T-helper 2 cell (primary cell): ENCODE data around the gene THSD4.
"Not testable (repeated sequence)": the region's sequence is repeated elsewhere in the genome, so short reads cannot be mapped to it uniquely, and the experiment has no call there.

Source experiments
- DNase-seq, 5 experiments: peaks; one replicate each; pipeline versions ENCODE4 v3.0.0 to v3.0.0-alpha.2; 2012 to 2022

Gene THSD4

DNA sequence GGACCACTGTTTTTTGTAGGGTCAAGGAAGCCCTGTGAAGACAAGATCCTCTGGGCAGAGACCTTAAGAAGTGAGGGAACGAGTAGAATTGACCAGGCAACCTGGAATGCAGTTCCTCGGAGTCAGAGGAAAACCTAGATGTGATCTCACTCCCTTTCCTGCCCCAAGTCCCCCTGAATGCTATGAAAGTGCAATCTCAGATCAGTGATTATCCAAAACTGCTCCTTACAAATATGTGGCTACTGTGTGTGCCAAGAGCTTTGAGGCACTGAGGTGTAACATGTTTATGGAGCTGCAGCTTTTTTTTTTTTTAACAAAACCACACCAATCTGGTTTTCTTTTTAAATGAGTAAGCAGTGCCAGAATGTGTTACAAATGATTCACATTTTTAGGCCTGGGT is 35.8 kb downstream of the THSD4 start:
- DNase-seq: peak in 1 of 5 experiments; percentile 28

- DNase-seq: no peak
Observed at GRCh38 chr15:71152542-71152941, 37.3 kb downstream of the THSD4 start.

GRCh38 chr15:71153823-71154524 is 38.7 kb downstream of the THSD4 start:
- no peak for DNase-seq

DNA sequence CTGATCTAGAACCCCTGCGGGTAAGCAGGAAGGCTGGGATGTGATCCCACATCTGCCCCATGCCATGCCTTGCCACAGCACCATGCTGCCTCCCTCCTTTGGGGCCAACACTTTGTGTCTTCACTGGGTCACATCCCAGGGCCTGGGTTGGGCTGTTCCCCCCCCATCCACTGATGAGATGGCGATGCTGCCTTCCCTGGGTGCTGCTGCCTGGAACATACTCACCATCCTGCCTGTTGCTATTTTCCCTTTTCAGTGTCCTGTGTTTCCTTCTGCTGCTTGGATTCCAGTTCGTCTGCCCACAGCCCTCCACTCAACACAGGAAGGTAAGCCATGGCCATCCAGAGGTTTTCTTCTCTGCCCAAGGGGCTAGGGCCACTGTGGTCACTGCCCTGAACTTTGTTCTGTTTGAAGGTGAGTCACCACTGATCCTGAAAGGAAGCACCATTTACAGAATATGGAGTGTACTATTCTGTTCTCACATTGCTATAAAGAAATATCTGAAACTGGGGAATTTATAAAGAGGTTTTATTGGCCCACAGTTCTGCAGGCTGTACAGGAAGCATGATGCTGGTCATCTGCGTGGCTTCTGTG is 39.4 kb downstream of the THSD4 start:
- no peak for DNase-seq

DNA sequence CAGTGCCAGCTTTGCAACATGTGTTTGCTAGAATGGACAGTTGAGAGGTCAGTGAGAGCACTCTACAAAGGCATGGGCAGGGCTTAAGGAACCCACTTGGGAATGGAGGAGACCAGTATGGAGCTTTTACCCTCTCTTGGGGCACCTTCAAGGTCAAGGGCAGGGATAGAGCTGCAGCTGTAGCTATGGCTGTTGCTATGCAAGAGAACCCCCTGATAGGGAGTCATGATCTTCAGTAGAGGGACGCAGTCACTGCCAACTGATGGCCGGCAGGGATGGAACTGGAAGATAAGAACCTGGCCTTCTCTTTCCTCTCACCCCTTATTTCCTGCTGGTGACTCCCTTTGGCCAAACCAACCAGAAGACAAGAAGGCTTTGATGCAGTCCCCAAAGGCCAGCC is 40.3 kb downstream of the THSD4 start:
- no peak for DNase-seq

- no peak for DNase-seq
Observed at GRCh38 chr15:71160976-71161375, 45.7 kb downstream of the THSD4 start.

GRCh38 chr15:71162309-71162708 is 47.0 kb downstream of the THSD4 start:
- no peak for DNase-seq

DNA sequence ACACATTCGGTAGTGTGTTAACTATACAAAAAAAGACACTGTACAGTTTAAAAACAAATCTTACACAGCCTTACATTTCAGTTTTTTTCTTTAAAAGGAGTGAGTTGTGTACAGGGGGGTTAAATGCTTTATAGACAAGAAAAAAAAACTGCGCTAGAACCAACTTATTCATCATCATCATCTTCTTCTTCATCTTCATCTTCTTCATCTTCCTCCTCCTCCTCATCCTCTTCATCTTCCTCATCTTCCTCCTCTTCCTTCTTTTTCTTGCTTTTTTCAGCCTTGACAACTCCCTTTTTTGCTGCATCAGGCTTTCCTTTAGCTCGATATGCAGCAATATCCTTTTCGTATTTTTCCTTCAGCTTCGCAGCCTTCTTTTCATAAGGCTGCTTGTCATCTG is 49.3 kb downstream of the THSD4 start:
- DNase-seq: not testable (repeated sequence)

DNA sequence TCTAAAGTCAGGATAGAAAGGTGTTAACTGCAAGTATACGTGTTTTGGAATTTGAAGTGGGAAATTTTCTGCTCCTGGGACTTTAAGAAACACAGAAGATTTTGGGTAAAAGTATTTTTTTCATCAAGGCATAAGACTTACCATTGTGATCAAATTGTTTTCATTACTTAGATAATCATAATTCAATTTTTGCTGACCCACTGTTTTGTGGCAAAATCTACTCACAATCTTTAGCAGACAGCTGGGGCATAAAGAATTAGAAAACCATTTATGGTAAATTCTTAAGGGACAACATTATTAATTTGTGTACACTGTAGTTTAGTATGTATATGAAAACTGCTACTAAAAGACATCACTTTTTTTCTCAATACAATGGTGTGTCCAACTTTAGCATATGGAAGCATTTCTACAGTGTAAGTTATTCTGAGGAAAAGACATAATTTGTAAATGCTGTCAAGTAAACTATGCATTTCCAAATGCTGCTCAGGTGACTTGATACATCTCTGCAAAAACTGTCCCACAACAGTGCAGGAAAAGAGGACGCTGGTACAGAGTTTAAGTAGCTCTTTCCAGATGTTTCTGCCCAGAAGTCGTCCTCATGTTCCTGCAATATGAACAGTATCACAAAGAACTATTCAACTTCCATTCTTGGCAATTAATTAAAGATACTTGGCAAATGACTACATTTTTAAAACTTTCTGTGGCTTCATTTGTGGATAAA is 52.3 kb downstream of the THSD4 start:
- DNase-seq: no peak

GRCh38 chr15:71168166-71168834 is 53.0 kb downstream of the THSD4 start:
- no peak for DNase-seq

- no peak for DNase-seq
Observed at GRCh38 chr15:71170163-71170562, 54.9 kb downstream of the THSD4 start.

DNA sequence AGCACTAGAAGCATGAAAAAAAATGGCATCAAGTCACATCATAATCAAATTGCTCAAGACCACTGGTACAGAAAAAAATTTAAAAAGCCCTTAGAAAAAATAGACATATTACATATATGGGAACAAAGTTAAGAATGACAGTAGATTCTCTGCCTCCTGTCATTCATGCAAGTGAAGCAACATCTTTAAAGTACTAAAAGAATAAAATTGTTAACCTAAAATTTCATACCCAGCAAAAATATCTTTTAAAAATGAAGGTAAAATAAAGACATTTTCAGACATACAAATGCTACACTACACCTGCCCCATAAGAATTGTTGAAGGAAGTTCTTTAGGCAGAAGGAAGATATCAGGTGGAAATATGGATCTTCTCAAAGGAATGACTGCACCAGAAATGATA is 55.9 kb downstream of the THSD4 start:
- no peak for DNase-seq

DNA sequence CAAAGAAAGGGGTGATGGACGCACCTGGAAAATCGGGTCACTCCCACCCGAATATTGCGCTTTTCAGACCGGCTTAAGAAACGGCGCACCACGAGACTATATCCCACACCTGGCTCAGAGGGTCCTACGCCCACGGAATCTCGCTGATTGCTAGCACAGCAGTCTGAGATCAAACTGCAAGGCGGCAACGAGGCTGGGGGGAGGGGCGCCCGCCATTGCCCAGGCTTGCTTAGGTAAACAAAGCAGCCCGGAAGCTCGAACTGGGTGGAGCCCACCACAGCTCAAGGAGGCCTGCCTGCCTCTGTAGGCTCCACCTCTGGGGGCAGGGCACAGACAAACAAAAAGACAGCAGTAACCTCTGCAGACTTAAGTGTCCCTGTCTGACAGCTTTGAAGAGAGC is 59.1 kb downstream of the THSD4 start:
- DNase-seq: not testable (repeated sequence)

- no peak for DNase-seq
Observed at GRCh38 chr15:71180986-71181853, 65.9 kb downstream of the THSD4 start.

DNA sequence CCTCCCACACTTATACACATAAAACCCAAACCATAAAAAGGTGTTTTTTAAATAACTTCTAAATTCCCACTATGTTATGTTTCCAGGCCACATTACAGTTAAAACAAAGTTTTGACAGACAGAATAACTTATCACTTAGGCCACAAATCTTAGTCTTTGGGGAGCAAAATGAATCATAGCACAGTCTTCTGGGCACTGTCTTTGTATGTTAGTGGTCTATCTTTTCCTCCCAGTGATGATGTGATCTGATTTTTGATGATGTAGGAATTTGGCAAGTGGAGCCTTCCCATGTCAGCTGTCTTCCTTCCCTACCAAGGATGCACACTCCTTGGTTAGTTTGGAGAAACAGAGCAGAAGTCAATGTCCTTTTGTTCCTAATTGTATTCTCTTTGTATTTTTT is 67.3 kb downstream of the THSD4 start:
- DNase-seq: no peak

GRCh38 chr15:71183063-71183462 is 67.8 kb downstream of the THSD4 start:
- DNase-seq: no peak

DNA sequence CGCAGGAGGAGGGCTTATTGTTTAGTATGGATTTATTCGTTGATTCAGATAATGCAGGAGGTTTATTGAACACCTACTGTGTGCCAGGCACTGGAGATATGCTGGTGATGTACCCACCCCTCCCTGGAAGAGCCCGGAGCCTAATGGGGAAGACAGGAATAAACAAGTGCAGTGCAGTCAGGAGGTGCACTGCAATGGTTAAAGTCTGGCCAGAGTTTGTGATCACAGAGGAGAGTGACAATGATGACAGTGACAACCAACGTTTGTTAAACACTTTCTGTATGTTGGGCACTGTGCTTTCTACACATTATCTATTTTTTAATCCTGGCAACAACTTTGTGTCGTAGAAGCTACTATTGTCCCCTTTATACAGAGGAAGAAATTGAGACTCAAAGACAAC is 70.4 kb downstream of the THSD4 start:
- DNase-seq: no peak

DNA sequence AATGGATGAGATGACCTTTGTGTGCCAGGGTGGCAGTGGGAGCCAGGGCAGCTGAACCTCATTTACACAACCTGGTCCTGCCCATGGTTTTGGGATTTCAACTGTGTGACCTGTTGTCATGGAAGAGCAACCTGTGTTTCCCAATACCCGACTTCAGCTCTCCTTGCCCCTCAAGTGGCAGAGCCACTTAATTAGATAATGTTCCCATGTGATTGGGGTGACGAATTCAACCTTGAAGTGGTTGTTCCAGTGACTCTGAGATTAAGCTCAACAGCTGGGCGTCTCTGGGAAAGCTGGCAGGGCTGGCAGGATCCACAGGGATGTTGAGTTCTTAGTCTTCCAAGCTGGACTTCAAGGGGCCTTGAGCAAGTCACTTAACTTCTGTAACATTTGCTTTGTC is 71.0 kb downstream of the THSD4 start:
- DNase-seq: no peak

GRCh38 chr15:71187078-71187477 is 71.8 kb downstream of the THSD4 start:
- DNase-seq: no peak

DNA sequence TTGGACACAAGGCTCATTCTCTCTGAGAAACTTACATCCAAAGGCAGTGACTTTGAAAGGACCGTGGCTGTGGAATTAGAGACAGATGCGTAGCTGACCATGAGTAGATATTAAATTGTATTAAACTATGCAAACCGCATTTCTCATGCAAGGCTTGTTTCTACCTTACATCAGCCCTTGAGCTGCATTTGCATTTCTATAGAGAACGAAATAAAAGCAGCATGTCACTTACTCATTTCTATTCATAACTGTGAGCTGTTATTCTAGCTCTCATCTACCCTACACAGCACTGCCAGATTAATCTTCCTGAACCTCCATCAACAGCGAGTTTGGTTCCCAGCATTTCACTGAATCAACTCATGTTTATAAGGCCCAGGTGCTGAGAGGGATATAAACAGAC is 72.3 kb downstream of the THSD4 start:
- DNase-seq: no peak

GRCh38 chr15:71189718-71190117 is 74.4 kb downstream of the THSD4 start:
- no peak for DNase-seq

DNA sequence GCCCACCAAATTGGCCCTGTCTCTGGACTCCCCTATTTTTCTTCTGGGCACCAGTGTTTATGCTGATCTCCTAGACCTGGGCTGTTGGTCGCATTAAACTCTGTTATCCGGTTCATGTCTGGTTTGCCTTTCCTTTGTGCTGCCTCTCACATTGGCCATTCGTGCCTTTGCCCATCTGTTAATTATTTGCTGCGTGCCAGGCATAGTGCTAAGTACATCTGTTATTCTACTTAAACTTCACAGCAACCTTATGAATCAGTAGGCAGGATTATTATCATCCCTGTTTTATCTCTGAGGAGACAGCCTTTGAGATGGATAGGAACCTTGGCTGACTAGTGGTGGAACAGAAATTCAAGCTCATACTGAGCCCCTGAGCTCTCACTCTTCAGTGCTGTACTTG is 76.0 kb downstream of the THSD4 start:
- DNase-seq: no peak

DNA sequence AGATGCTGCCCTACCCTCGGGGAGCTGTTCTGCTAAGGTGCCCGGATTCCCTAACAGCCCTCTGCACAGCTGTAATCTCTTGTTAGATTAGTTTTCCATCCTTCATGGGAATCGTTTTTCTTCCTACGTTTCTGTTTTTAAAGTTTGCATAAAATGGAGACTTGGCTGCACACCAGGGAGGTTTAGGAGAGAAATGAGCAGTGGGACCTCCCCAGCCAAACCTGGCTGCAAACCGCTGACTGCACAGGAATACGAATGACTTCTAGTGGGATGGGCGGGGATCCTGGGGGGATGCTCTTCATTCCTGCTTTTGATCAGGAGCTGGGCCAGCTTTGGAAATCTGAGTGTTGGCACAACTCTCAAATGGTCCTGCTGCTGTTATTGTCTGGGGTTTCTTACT is 77.5 kb downstream of the THSD4 start:
- DNase-seq: no peak
